OCI-LY1 (cell line): ENCODE data around the gene CREB1.

Experiments used
- H2AFZ ChIP-seq: fragments of 200-600 bp; sonication (generic), shearing (Covaris generic); 2 replicates; pipeline ENCODE4 v1.6.0; 2014; ENCODE audit warnings: antibody characterized with exemption, mild to moderate bottlenecking, low read length
- H3F3A ChIP-seq: fragments of 200-600 bp; sonication (generic), shearing (Covaris generic); 2 replicates; pipeline ENCODE4 v1.6.0; 2014; ENCODE audit warnings: mild to moderate bottlenecking, antibody characterized with exemption, low read length, moderate library complexity; ENCODE audit not compliant: insufficient read depth
- H3K27ac ChIP-seq: fragments of 200-600 bp; sonication (generic); 2 replicates; pipeline ENCODE4 v1.5.1; 2014; ENCODE audit warnings: low read length, mixed run types, mild to moderate bottlenecking, low read depth; ENCODE audit not compliant: poor library complexity, severe bottlenecking
- H3K27me3 ChIP-seq: fragments of 200-600 bp; sonication (generic); 2 replicates; pipeline ENCODE4 v1.6.0; 2014; ENCODE audit warnings: antibody characterized with exemption, mild to moderate bottlenecking, low read length, moderate library complexity; ENCODE audit not compliant: insufficient read depth
- H3K36me3 ChIP-seq: fragments of 200-600 bp; sonication (generic); 2 replicates; pipeline ENCODE4 v1.6.1; 2014; ENCODE audit warnings: mild to moderate bottlenecking, antibody characterized with exemption, low read length, moderate library complexity, mixed read lengths; ENCODE audit not compliant: insufficient read depth
- H3K4me1 ChIP-seq: fragments of 200-600 bp; sonication (generic); 2 replicates; pipeline ENCODE4 v1.5.1; 2014; ENCODE audit warnings: mild to moderate bottlenecking, low read length, moderate library complexity; ENCODE audit not compliant: insufficient read depth, severe bottlenecking
- H3K4me2 ChIP-seq: fragments of 200-600 bp; sonication (generic), shearing (Covaris generic); 2 replicates; pipeline ENCODE4 v1.6.1; 2014; ENCODE audit warnings: low read length
- H3K4me3 ChIP-seq: fragments of 200-600 bp; sonication (generic); 2 replicates; pipeline ENCODE4 v1.5.1; 2014; ENCODE audit warnings: low read length, low read depth, mild to moderate bottlenecking, mixed read lengths; ENCODE audit not compliant: poor library complexity, severe bottlenecking
- H3K79me2 ChIP-seq: fragments of 200-600 bp; shearing (Covaris generic); 2 replicates; pipeline ENCODE4 v1.6.1; 2016; ENCODE audit warnings: mixed run types, low read length, mixed read lengths; ENCODE audit not compliant: insufficient read depth
- H3K9ac ChIP-seq: fragments of 200-600 bp; sonication (generic), shearing (Covaris generic); 2 replicates; pipeline ENCODE4 v1.6.1; 2014; ENCODE audit warnings: mild to moderate bottlenecking, low read length, mixed read lengths
- H3K9me2 ChIP-seq: fragments of 200-600 bp; sonication (generic), shearing (Covaris generic); 2 replicates; pipeline ENCODE4 v1.6.1; 2014; ENCODE audit warnings: low read depth, mild to moderate bottlenecking, low read length, mixed read lengths
- H3K9me3 ChIP-seq: fragments of 200-600 bp; shearing (Covaris generic); 2 replicates; pipeline ENCODE4 v1.6.1; 2014; ENCODE audit warnings: low read length, mixed read lengths
- H4K20me1 ChIP-seq: fragments of 200-600 bp; sonication (generic), shearing (Covaris generic); 2 replicates; pipeline ENCODE4 v1.6.0; 2016; ENCODE audit warnings: mild to moderate bottlenecking, low read length; ENCODE audit not compliant: insufficient read depth
- CTCF ChIP-seq: fragments of 200-600 bp; sonication (generic), shearing (Covaris generic); IDR thresholded peaks from 2 replicates; pipeline ENCODE4 v1.5.1; 2017; ENCODE audit warnings: mild to moderate bottlenecking, antibody characterized with exemption, low read length, moderate library complexity, mixed read lengths
- EZH2 ChIP-seq: fragments of 200-600 bp; sonication (generic), shearing (Covaris generic); IDR thresholded peaks from 2 replicates; pipeline ENCODE4 v1.8.0; 2017; ENCODE audit warnings: borderline replicate concordance, mixed run types, mild to moderate bottlenecking, antibody characterized with exemption, low read length, moderate library complexity, mixed read lengths

Gene CREB1

DNA sequence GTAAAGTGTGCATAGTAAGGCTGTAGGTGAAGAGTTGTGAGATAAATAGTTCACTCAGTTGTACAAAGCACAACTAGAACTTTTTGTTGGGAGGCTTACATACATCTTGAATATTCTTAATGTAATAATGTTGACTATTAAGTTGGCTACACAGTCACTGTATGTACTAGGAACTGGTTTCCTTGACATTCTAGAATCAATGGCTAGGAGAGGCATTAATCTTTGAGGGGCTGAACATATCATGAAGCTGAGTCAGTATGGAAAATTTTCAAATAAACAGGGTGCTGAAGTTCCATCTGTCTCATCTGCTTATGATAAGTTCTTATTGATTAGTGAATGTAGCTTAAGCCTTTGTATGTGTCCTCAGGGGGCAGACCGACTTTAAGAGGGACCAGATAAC is 72.0 kb downstream of the CREB1 start:
- Histone ChIP-seq H3K27me3 (no peaks in the 10 kb centered on the region), H3K79me2 (no peaks in the 10 kb centered on the region), H3K9ac (no peak overlapping the region), H3K4me3 (no peak overlapping the region), H3K9me3 (no peaks in the 10 kb centered on the region), H3K4me1 (no peaks in the 10 kb centered on the region), H4K20me1 (no peaks in the 10 kb centered on the region), H3K27ac (no peak overlapping the region), H3K9me2 (no peaks in the 10 kb centered on the region), H2AFZ (no peak overlapping the region), H3K36me3 (peaks cover 48% of the 10 kb centered on the region), H3K4me2 (no peak overlapping the region), H3F3A (0 out of 2 replicates have a peak, but pooled peaks cover 5% of the 10 kb centered on the region)
- TF ChIP-seq CTCF (no peak), EZH2 (no peak)

DNA sequence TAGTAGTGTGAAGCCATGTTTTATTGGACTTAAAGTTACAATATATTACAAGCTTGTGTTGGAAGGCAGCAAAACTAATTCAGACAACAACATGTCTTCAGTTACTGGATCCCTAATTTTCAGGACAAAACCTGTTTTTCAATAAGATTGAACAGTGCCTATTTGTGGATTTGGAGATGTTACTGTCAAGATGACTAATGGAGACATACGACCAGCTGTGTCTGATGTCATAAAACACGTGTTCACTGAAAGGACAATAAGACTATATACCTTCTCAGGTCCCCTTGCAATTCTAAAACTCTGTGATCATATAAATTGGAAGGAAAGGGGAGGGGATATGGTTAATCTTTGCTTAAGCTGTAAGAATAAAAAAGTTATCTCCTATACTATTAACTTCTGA is 73.7 kb downstream of the CREB1 start:
- no peaks in the 10 kb centered on the region for H3K9me3 ChIP-seq
- no peaks in the 10 kb centered on the region for H3K9me2 ChIP-seq
- no peaks in the 10 kb centered on the region for H3K27me3 ChIP-seq
- H3K79me2 ChIP-seq = no peaks in the 10 kb centered on the region
- no peak overlapping the region for H3K27ac ChIP-seq
- H3K9ac ChIP-seq = no peak overlapping the region
- no peak overlapping the region for H3K4me2 ChIP-seq
- no peak overlapping the region for H2AFZ ChIP-seq
- H3F3A ChIP-seq = 0 out of 2 replicates have a peak, but pooled peaks cover 5% of the 10 kb centered on the region
- no peaks in the 10 kb centered on the region for H3K4me1 ChIP-seq
- peaks cover 41% of the 10 kb centered on the region for H3K36me3 ChIP-seq
- TF ChIP-seq EZH2 = no peak
- TF ChIP-seq CTCF = no peak
- H3K4me3 ChIP-seq = no peak overlapping the region
- H4K20me1 ChIP-seq = no peaks in the 10 kb centered on the region

DNA sequence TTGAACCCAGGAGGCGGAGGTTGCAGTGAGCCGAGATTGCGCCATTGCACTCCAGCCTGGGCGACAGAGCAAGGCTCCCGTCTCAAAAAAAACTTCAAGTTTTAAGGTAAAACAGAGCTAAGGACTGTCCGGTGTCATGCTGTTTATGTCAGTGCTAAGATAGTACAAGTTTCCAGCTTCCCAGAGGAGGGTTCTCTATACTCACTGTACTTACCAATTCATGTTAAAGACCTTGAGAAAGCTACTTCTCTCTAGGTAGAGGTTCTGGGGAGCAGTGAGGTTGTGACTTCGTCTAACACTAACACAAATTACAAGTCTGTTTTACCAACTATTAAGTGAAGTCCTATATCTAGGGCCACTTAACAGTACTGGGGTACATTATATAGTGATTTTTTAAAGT is 76.6 kb downstream of the CREB1 start:
- H3K9me3 ChIP-seq = no peaks in the 10 kb centered on the region
- peaks cover 43% of the 10 kb centered on the region for H3K36me3 ChIP-seq
- TF ChIP-seq EZH2 = no peak
- no peak for TF ChIP-seq CTCF
- H3K27me3 ChIP-seq = no peaks in the 10 kb centered on the region
- H3K79me2 ChIP-seq = no peaks in the 10 kb centered on the region
- H2AFZ ChIP-seq = no peak overlapping the region
- H3K27ac ChIP-seq = no peak overlapping the region
- no peak overlapping the region for H3K9ac ChIP-seq
- no peaks in the 10 kb centered on the region for H3K9me2 ChIP-seq
- H4K20me1 ChIP-seq = no peaks in the 10 kb centered on the region
- H3K4me3 ChIP-seq = no peak overlapping the region
- no peaks in the 10 kb centered on the region for H3K4me1 ChIP-seq
- peaks cover 5% of the 10 kb centered on the region; the same call in 1 of the 2 replicates for H3F3A ChIP-seq
- H3K4me2 ChIP-seq = no peak overlapping the region
